ENCODE measurements around the gene RERE.
"Not testable (repeated sequence)": the region's sequence is repeated elsewhere in the genome, so short reads cannot be mapped to it uniquely, and the experiment has no call there.

RERE gene

DNA sequence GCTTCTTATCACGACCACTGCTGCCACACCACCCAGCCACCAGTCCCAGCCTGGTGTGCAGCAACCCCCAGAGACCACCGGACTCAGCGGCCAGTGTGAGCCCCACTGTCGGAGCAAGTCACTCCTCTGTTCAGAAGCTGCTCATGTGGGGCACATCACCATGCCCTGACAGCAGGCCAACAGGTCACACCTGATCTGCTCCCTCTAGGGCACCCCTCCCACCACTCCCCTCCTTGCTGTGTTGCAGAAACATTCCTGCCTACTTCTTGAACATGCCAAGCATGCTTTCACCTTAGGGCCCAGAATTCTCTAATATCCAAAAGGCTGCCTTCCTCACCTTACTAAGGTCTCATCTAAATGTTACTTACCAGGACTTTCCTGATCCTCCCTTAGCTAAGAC, 353.1 kb downstream of the RERE start:
- no peak for DNase-seq

DNA sequence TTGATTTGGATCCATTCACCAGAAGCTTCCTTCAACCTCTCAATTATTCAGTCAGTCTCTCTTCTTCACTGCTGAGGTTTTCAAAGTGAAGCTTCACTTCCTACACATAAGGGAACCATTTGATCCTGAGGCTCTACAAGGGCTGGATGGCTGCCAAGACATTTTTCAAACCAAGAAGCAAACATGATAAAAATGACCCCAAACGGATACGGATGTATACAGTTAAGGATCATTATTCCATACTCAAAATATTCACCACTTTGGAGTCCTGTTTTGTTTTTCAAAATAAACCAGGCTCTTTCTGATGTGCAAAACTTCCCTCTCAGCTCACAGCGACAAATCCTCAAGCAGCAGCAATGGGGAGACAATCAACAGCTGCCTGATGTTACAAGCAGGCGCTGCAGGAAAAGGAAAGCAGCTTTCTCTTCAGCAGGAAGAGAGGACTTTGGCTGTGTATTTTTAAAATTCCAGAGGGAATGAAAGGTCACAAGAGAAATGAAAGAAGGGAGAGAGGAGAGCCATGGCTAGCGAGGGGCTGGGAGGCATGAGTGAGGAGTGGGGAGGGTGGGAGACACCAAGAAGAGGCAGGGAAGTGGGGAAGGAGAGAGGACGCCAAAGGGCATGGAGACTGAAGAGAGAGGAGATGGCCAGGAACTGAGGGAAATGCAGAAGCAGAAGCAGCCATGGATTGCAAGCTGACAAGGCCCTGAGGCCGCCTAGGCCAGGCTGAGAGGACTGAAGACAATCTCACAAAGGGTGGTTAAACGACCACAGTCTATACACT, 354.1 kb downstream of the RERE start:
- DNase-seq, result no peak

DNA sequence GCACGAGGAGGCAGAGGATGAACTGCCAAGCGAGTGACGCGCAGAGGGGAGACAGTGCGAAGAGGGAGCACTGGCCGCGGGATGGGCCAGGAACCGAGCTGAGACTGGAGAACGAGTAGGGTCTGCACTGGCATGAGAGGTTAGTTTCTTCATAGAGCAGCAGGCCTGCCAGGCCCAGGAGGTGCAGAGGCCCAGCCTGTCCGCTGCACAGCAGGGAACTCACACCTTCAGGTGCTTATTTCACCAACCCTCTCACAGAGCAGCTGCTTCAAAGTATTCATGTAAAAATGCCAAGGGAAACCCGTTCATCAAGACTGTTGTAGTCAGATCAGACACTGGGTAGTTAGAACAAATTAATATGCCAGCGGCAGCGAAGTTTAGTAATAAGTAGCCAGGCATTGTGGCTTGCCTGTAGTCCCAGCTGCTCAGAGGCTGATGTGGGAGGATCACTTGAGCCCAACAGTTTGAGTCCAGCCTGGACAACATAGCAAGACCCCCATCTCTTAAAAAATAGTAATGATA, 355.0 kb downstream of the RERE start:
- DNase-seq, result no peak

DNA sequence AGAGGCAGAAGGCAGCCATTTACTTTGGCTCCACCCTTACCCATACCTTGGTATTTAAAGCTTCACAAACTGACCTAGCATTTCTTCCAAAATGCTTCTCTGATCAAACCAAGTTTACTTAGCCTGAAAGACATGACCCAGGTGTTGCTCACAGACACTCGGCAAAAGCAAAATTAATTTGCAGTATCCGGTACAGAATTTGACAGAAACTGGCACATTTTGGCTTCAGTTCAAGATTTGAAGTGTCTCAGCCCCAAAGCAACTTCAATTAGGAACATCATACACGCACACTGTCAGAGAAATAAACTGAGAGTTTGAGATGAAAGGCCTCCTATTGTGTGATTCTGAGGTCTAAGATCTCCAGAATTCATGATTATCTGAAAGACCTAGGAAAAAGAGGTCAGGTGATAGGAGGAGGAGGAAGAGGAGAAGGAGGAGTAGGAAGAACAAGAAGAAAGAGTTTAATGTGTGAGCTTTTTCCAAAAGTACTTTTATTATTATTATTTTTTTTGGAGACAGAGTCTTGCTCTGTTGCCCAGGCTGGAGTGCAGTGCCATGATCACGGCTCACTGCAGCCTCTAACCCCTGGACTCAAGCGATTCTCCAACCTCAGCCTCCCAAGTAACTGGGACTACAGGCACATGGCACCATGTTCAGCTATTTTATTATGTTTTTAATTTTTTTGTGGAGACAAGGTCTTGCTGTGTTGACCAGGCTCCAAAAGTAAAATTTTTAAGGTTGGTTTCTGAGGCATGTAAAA, 355.9 kb downstream of the RERE start:
- no peak for DNase-seq

DNA sequence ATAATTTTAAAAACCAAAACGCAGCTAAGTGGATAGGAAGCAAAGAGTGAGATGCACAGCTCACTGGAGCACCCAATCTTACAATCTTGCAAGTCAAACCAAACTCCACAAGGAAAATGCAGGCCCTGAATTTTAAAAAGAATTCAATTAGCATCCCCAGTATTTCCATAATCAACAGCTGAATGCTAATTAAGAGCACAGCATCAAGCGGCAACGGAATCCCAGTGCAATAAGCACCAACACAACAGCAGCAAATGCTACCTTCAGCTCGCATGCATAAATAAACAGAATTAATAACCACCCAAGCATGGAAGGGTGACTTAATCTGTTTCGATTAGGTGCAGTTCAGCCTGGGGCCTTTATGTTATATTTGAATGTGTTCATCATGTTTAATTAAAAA, 356.7 kb downstream of the RERE start:
- no peak for DNase-seq

DNA sequence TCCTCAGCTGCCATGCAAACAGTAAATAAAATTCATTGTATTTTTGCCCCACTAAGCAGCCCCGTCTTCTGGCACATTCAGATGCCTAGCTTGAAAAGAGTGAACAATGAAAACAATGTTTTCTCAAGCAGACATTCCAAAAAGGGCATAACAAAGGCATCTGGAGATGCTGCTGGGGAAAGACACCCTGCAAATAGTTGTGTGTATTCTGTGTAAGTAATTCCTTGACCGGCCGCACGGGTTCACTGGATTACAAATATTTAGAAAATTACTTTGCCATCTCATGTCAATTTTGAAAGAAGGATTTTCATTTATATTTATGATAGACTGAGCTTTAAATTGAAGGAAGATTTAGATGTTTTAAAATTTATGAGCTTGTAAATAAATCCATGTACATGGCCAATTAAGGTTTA, 357.3 kb downstream of the RERE start:
- DNase-seq, result no peak

DNA sequence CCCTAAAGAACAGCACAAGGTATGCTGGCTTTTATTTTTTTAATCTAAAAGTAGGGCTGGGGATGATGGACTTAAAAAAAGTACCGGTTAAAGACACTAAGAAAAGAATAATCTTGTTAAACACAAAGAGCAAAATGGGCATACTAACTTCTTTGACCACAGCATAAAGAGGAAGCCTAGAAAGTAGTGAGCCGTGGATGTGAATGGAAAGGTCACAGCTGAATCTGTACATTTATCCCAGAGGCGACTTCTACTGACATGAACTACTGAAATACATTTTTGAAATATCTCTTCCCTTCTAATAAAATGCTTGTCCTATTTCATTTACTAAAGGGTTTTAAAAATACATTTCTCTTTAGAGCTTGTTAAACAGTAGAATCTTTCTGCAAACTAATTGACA, 358.8 kb downstream of the RERE start:
- no peak for DNase-seq

DNA sequence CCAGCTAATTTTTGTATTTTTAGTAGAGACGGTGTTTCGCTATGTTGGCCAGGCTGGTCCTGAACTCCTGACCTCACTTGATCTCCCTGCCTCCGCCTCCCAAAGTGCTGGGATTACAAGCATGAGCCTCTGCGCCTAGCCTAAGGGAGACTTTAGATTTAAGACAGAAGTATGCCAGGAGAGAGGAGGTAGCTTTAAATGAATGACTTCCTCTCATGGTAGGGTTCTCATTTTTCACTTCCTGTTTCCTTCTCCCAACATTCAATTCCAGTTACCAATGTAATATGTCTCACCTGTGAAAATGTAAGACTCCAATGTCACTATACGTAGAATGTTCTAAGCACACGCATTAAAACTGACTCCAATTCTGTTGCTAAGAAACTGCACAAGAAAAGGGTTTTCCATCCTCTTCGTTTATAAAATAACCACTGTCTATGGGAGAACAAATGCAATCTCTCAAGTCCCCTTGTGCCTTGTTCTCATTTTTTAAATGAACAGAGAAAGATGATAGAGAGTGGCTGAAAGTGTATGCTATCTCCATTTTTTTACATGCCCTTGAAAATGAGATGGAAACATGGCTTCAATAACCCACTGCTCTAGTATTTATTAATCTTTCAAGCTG, 359.6 kb downstream of the RERE start:
- no peak for DNase-seq

DNA sequence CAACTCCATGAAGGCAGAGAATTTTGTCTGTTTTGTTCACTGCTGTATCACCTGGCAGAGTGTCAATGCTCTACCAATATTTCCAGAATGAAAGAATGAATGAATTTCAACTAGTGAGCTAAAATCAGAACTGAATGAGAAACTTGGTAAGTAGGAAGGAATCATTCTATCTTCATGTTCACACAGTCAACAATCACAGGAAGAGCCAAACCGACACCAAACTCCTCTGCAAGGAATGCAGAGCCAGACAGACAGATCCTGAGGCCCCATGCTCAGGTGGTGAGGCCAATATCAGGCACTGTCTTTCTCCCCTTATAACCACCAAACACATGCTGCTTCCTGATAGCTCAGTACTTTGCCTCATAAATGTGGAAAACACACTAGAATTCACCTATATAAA, 360.4 kb downstream of the RERE start:
- DNase-seq, result no peak

DNA sequence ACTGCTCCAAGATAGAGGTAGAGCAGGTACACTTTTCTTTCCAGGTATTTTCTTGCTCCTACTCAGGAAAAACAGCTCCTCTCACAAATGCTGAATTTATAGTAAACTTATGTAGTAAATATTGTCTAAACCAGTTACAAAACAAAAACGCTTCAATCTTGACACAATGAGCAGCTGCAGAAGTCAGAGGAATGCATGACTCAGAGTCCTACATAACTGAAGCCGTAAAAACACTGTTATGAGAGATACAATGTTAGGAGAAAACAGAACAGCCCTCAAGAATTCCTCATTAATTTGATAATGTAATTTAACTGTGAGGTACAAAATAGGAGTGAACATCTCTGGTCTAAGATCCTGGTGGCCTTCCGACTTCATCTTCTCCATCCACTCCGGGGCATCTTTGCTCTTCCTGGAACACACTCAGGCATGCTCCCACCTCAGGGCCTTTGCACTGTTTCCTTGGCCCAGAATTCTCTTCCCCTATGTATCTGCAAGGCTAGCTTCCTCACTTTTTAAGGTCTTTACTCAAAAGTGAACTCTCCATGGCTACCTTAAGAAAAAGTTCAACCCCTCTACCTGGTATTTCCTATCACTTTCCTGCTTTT, 361.0 kb downstream of the RERE start:
- no peak for DNase-seq

DNA sequence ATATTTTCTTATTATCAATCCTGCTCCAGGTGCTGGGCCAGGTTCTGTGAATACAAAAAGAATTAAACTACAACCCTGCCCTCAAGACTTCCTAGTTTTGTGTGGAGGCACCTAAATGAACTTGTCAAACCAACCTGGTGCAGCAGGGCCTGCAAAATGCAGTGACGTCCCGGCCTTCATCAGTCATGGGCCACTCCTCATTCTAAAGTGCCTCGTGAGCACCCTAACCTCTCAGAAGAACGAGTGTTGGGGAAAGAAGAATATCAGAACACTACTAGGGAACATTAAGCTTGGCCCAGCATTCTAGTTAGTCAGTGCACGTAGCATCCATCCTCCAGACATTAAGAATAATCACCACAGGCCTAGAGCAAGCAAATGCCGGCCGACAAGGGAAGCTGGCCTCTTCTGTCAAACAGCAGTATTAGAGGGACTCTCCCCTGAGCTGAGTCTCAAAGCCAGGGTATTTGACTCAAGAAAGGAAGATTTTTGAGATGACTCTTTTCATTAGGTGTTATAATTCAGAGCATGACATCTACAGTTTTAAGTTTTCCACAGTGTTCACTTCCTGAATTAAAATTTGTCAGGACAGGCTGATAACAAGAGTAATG, 361.6 kb downstream of the RERE start:
- no peak for DNase-seq

DNA sequence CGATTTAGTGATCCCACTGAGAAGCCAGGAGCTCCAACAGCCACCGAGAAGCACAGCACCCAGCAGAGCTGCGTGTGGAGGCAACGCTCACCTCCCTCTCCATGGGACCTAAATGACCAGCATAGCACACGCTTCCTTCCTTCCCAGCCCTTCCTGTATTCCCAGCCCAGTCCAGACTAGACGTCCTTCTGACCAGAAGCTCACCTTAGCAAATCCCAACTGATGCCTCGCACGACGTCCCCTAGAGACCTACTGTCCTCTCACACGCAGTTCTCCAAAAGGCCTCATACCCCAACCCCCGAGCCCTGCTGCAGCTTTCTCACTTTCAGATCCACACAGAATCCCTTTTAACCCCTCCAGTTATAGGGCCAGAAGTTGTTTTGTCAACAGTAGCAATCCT, 367.1 kb downstream of the RERE start:
- DNase-seq, result no peak

DNA sequence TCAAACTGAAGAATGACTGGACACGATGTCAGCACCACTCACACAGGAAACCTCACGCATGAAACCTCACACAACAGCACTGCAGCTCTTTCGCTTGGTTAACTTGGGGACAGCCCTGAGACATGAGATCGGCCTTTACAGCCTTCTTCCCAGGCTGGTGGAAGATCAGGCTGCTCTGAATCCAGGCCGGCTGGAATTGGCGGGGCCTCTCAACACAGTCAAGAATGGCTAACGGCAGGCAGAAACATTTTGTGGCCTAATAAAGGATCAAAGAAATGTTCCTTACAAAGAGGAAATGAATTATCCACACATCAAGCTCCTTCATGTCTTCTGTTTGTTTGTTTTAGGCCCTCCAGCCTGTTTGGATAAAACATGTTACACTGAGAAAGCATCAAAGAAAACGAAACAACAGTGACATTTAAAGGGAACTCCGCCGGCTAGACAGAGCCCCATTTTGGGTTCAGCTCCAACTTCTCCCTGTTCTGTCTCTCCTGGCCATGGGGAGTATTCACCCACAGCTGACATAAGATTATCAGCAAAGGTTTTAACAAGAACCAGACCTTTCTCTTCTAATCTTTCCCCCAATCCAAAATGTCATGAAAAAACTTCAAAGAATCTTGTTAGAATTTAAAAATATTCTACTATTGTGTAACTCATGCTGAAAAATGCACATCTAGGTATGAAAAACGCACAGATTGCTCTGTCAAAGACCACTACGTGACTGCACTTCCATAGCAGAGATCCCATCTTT, 368.4 kb downstream of the RERE start:
- no peak for DNase-seq

DNA sequence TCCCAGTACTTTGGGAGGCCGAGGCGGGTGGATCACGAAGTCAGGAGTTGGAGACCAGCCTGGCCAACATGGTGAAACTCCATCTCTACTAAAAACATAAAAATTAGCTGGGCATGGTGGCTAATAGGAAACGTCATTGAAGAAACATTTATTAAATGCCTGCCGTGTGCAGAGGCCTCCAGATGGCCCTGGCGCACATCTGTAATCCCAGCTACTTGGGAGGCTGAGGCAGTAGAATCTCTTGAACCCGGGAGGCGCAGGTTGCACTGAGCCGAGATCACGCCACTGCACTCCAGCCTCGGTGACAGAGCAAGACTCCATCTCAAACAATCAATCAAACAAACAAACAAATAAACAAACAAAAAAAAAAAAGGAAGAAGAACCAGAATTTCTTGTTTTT, 368.9 kb downstream of the RERE start:
- not testable (repeated sequence) for DNase-seq

DNA sequence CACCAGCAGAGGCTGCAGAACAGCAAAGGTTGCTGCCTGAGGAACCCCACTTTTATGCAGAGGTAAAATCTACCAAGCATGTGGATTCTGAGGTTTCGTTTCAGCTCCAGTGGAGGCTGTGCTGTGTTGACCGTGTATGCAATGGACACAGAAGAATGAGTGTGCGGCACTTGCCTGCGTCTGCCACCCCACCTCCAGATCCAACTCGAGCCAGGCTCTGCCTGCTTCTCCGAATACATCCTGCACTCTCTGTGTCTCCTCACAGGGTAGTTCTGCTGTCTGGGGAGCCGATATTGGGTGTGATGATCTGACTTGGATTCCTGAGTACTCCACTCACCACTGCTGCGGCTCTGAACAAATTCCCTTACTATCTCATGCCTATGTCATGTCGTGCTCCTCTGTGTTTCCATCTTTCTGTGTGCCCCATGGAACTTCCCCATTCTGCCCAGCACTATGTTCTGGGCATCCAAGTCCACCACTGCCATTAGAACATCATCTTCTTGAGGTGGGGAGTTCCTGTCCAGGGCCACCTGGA, 369.8 kb downstream of the RERE start:
- no peak for DNase-seq

DNA sequence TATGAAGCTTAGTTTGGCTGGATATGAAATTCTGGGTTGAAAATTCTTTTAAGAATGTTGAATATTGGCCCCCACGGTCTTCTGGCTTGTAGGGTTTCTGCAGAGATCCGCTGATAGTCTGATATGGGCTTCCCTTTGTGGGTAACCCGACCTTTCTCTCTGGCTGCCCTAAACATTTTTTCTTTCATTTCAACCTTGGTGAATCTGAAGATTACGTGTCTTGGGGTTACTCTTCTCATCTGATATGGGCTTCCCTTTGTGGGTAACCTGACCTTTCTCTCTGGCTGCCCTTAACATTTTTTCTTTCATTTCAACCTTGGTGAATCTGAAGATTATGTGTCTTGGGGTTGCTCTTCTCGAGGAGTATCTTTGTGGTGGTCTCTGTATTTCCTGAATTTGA, 371.3 kb downstream of the RERE start:
- not testable (repeated sequence) for DNase-seq

DNA sequence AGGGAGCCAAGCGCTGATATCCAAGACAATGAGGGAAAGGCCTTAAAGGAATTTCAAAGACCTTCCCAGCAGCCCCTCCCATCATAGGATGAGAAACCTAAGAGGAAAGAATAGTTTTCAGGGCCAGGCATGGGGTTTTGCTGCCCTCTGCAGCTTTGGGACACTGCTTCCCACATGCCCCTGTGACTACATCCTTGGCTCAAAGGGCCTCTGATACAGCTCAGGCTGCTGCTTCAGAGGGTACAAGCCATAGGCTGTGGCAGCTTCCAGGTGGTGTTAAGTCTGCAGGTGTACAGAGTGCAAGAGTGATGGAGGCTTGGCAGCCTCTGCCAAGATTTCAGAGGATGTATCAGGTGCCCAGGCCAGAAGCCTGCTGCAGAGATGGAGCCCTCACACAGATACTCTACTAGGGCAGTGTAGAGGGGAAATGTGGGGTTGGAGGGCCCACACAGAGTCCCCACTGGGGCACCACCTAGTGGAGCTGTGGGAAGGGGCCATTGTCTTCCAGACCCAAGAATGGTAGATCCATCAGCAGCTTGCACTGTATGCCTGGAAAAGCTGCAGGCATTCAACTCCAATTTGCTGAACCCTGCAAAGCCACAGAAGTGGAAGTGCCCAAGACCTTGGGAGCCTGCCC, 373.8 kb downstream of the RERE start:
- DNase-seq, result no peak

DNA sequence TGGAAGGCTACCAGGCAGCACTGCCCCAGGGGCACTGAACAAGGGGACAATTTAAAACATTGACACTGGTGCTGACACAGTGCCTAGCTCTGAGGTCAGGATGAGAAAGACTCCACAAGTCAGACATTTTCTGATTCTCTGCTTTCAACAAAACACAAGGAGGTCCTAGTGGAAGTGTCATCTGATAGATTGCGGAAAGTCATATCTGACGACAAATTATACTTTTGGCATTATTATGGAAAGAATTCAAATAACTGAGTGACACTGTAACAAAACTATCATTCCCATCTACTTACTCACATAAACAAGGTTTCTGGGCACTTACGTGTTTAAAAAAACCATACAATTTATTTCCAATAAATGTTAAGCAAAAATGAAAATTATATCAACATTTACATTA, 376.0 kb downstream of the RERE start:
- DNase-seq, result no peak

DNA sequence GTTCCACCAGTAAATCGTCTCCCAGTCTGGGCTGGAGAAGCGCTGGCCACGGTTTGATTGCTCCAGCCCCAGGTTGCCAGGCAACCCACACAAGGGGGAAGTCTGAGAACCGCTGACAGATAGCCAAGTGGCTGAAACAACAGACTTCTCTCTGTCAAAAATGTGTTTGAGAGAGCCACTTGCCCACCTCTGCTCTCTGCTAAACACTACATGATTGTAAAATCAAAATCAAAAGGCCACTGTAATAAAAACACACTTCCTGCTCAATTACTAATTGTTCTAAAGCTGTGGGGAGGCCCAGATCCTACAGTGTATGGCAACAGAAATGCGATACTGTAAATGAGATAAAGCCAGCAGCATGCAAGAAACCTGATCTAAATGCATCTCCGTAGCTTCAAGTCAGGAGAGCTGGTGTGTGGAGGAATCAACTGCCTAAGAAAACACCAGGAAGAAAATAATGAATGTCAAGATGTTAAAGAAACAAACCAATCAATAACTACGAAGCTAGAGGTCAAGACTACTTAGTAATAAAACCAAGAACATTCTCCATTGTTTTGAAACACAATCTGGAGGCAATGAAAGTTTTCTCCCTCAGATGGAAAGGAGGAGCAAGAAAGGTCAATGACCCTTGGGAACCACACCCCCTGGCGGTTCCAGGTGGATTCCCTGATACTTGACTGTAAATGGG, 378.3 kb downstream of the RERE start:
- DNase-seq, result peak; percentile 59

DNA sequence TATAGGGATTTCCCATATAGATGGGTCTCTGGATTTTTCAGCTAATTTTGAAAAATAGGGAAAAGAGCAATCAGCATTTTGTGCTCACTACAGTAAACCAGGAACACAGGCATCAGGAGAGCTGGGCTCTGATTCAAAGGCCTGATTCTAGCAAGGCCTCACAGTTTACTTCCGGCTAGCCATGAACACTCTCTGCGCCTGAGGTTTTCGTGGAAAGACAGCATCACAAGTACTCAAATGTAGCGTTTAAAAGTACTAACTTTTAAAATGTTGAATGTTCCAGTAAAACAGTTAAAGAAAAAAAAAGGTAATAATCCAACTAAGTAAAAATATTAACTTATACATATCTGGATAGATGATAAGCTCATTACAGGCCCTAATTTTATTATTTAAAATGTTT, 379.0 kb downstream of the RERE start:
- DNase-seq, result no peak

DNA sequence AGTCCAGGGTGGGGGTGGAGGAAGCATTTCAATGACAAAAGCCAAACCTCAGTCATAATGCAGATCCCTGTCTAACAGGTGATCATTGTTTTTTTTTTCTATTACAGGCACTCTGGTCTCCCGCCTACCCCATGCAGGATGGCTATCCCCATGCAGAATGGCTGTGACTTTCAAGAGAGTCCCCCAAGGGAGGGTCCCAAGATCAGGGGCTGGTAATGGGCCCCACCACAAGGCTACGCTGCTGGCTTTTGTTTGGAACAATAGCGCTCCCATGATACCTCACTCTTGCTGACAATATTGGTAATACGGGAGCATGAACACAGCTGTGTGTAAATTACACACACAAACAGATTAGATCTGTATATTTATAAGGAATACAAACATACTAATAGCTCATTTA, 380.1 kb downstream of the RERE start:
- DNase-seq, result no peak
